GM19372 (cell line): Measurements from ENCODE around the gene XYLT1.
"Not testable (repeated sequence)": the region's sequence is repeated elsewhere in the genome, so short reads cannot be mapped to it uniquely, and the experiment has no call there.

Experiments used
- ATAC-seq: cut with Tn5 transposase; IDR thresholded peaks from one replicate; pipeline ENCODE4 v1.9.1; 2021; ENCODE audit warnings: mild to moderate bottlenecking, low read depth, moderate library complexity; ENCODE audit not compliant: unreplicated experiment

The XYLT1 gene

GRCh38 chr16:17316005-17316404 is 154.8 kb downstream of the XYLT1 start:
- no peak for ATAC-seq

GRCh38 chr16:17313793-17314547 is 156.8 kb downstream of the XYLT1 start:
- no peak for ATAC-seq

- no peak for ATAC-seq
Measured at GRCh38 chr16:17313085-17313611, 157.6 kb downstream of the XYLT1 start.

- no peak for ATAC-seq
Measured at GRCh38 chr16:17312094-17312710, 158.6 kb downstream of the XYLT1 start.

GRCh38 chr16:17311333-17312093 is 159.2 kb downstream of the XYLT1 start:
- ATAC-seq: no peak

GRCh38 chr16:17309510-17309909 is 161.2 kb downstream of the XYLT1 start:
- ATAC-seq: no peak

- ATAC-seq: no peak
Measured at GRCh38 chr16:17308186-17308585, 162.6 kb downstream of the XYLT1 start.

- no peak for ATAC-seq
Measured at GRCh38 chr16:17307504-17307903, 163.3 kb downstream of the XYLT1 start.

GRCh38 chr16:17306745-17307144 is 164.0 kb downstream of the XYLT1 start:
- ATAC-seq: no peak

GRCh38 chr16:17306211-17306610 is 164.5 kb downstream of the XYLT1 start:
- ATAC-seq: not testable (repeated sequence)

GRCh38 chr16:17305694-17306093 is 165.1 kb downstream of the XYLT1 start:
- ATAC-seq: no peak

- ATAC-seq: no peak
Measured at GRCh38 chr16:17304491-17305119, 166.2 kb downstream of the XYLT1 start.

GRCh38 chr16:17304106-17304490 is 166.7 kb downstream of the XYLT1 start:
- no peak for ATAC-seq

GRCh38 chr16:17303101-17303500 is 167.7 kb downstream of the XYLT1 start:
- ATAC-seq: no peak

- ATAC-seq: no peak
Measured at GRCh38 chr16:17302620-17303019, 168.1 kb downstream of the XYLT1 start.

GRCh38 chr16:17302214-17302613 is 168.5 kb downstream of the XYLT1 start:
- ATAC-seq: peak; percentile 27

- peak; percentile 71 for ATAC-seq
Measured at GRCh38 chr16:17301593-17302135, 169.1 kb downstream of the XYLT1 start.

GRCh38 chr16:17301184-17301583 is 169.6 kb downstream of the XYLT1 start:
- ATAC-seq: no peak

GRCh38 chr16:17299790-17300189 is 171.0 kb downstream of the XYLT1 start:
- no peak for ATAC-seq

GRCh38 chr16:17298238-17298637 is 172.5 kb downstream of the XYLT1 start:
- no peak for ATAC-seq
